HepG2 (cell line): Measurements from ENCODE around the gene PLPPR2. TPM values are rescaled to one million over a fixed set of nuclear protein-coding genes. Genes with fewer than 3 reads are reported as not detected.

ENCODE experiments used
- ATF7-NPFF ChIP-seq: sonication (generic); formaldehyde crosslinking; IDR thresholded peaks from 2 replicates; pipeline ENCODE4 v1.8.1; 2023; ENCODE audit warnings: mild to moderate bottlenecking, low read depth, missing genetic modification reagents, moderate library complexity
- CCAR2 ChIP-seq: fragments of 200-400 bp; formaldehyde crosslinking; optimal IDR thresholded peaks from 2 replicates; pipeline ENCODE3; 2018; ENCODE audit warnings: low read depth, mild to moderate bottlenecking, low read length, moderate library complexity
- CHD2 ChIP-seq: IDR thresholded peaks from 2 replicates; pipeline ENCODE4 v1.6.1; 2011; ENCODE audit warnings: low read depth, low read length, improper control_type of control experiment
- DPF2 ChIP-seq: sonication (generic); formaldehyde crosslinking; IDR thresholded peaks from 2 replicates; pipeline ENCODE4 v1.4.0; 2020; ENCODE audit warnings: mild to moderate bottlenecking, low read depth, missing genetic modification reagents, borderline replicate concordance
- PCBP1 ChIP-seq: fragments of 200-400 bp; formaldehyde crosslinking; IDR thresholded peaks from 2 replicates; pipeline ENCODE4 v1.6.1; 2017; ENCODE audit warnings: mild to moderate bottlenecking, low read depth, low read length, borderline replicate concordance
- RFXAP ChIP-seq: sonication (generic); formaldehyde crosslinking; IDR thresholded peaks from 2 replicates; pipeline ENCODE4 v1.4.0; 2020; ENCODE audit warnings: missing genetic modification reagents, borderline replicate concordance
- SKI ChIP-seq: fragments of 450-650 bp; IDR thresholded peaks from one replicate; pipeline ENCODE4 v1.6.1; 2018; ENCODE audit warnings: mild to moderate bottlenecking; ENCODE audit not compliant: partially characterized antibody
- ZNF160 ChIP-seq: sonication (generic); formaldehyde crosslinking; IDR thresholded peaks from 2 replicates; pipeline ENCODE4 v1.8.0; 2022; ENCODE audit warnings: mild to moderate bottlenecking, inconsistent platforms, missing genetic modification reagents
- ZNF207 ChIP-seq: fragments of 450-650 bp; IDR thresholded peaks from 2 replicates; pipeline ENCODE4 v1.6.1; 2016; ENCODE audit warnings: antibody characterized with exemption, borderline replicate concordance
- ZNF777 ChIP-seq: sonication (generic); formaldehyde crosslinking; IDR thresholded peaks from 2 replicates; pipeline ENCODE4 v1.4.0; 2020; ENCODE audit warnings: missing genetic modification reagents
- ZNF782 ChIP-seq: sonication (generic); formaldehyde crosslinking; IDR thresholded peaks from 2 replicates; pipeline ENCODE4 v1.4.0; 2020; ENCODE audit warnings: missing genetic modification reagents, mild to moderate bottlenecking, borderline replicate concordance
- polyA plus RNA-seq, 8 experiments: library from polyadenylated mRNA; depleted of rRNA in 3 of 8; stranded (reverse) in 7 of 8; unstranded in 1 of 8; fragments of >200 nt; fragmentation: Illumina TruSeq in 4 of 8; extraction: Trizol in 4 of 8; gene quantifications; 2 replicates each; pipeline versions ENCODE4 v1.2.1 to v1.2.3, GENCODE V29; 2011 to 2016; ENCODE audit warnings: low read depth in 4 of 8, missing spikeins in 1 of 8, mixed read lengths in 1 of 8; ENCODE audit not compliant: insufficient read depth in 1 of 8
- total RNA-seq, 5 experiments: library from RNA; depleted of rRNA; stranded (reverse); fragments of >200 nt; fragmentation: Illumina TruSeq; extraction: Trizol; gene quantifications; 2 replicates each; pipeline ENCODE4 v1.2.3, GENCODE V29; 2016; ENCODE audit warnings: low read depth in 1 of 5
- TF ChIP-seq, protein P1 (sequence below): sonication (generic); formaldehyde crosslinking; IDR thresholded peaks from 2 replicates; pipeline ENCODE4 v1.4.0; 2020; ENCODE audit warnings: missing genetic modification reagents
- TF ChIP-seq, protein P2 (sequence below): sonication (generic); formaldehyde crosslinking; IDR thresholded peaks from 2 replicates; pipeline ENCODE4 v1.4.0; 2020; ENCODE audit warnings: mild to moderate bottlenecking, low read depth, missing genetic modification reagents
- TF ChIP-seq, protein P3 (sequence below): sonication (generic); formaldehyde crosslinking; IDR thresholded peaks from 2 replicates; pipeline ENCODE4 v1.4.0; 2020; ENCODE audit warnings: missing genetic modification reagents
- TF ChIP-seq, protein P4 (sequence below): sonication (generic); formaldehyde crosslinking; IDR thresholded peaks from 2 replicates; pipeline ENCODE4 v1.4.0; 2020; ENCODE audit warnings: missing genetic modification reagents, mild to moderate bottlenecking, borderline replicate concordance
- TF ChIP-seq, protein P5 (sequence below): sonication (generic); formaldehyde crosslinking; IDR thresholded peaks from 2 replicates; pipeline ENCODE4 v1.4.0; 2020; ENCODE audit warnings: mild to moderate bottlenecking, missing genetic modification reagents, borderline replicate concordance

PLPPR2 gene
- total and polyA plus RNA-seq, 2 of the 13 experiments (the other 11 are each of a cell fraction or from before 2014, with no cell fraction given) = 1.5 to 2.1 TPM

DNA sequence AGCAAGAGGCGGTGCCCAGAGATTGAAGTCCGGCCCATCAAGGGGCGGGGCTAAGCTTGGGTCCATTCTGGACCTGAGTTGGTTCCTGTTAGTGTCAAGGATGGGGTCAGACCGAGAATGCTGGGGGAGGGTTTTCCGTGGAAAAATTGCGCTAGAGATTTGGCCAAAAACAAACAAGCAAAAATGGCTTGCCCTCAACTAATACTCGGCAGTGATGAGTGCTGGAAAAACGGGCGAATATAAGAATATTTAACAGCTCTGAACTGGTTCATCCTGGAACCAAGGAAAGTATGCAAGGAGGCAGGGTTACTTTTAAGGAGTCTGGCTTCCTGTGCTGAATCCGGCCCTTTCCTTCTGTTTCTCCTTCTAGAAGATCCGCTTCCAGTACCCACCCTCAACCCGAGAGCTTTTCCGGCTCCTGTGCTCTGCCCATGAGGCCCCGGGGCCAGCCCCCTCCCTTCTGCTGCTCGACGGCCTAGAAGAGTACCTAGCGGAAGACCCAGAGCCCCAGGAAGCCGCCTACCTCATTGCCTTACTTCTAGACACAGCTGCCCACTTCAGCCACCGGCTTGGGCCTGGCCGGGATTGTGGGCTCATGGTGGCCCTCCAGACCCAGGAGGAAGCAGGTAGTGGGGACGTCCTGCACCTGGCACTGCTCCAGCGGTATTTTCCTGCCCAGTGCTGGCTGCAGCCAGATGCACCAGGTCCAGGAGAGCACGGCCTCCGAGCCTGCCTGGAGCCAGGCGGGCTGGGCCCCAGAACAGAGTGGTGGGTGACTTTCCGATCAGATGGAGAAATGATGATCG lies 20.1 kb downstream of the PLPPR2 start (continued):
- TF ChIP-seq, protein P1, sequence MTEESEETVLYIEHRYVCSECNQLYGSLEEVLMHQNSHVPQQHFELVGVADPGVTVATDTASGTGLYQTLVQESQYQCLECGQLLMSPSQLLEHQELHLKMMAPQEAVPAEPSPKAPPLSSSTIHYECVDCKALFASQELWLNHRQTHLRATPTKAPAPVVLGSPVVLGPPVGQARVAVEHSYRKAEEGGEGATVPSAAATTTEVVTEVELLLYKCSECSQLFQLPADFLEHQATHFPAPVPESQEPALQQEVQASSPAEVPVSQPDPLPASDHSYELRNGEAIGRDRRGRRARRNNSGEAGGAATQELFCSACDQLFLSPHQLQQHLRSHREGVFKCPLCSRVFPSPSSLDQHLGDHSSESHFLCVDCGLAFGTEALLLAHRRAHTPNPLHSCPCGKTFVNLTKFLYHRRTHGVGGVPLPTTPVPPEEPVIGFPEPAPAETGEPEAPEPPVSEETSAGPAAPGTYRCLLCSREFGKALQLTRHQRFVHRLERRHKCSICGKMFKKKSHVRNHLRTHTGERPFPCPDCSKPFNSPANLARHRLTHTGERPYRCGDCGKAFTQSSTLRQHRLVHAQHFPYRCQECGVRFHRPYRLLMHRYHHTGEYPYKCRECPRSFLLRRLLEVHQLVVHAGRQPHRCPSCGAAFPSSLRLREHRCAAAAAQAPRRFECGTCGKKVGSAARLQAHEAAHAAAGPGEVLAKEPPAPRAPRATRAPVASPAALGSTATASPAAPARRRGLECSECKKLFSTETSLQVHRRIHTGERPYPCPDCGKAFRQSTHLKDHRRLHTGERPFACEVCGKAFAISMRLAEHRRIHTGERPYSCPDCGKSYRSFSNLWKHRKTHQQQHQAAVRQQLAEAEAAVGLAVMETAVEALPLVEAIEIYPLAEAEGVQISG (CRISPR knock-in tag) = peak; percentile 37
- TF ChIP-seq CCAR2 (no peak), ZNF777 (peak; percentile 60), RFXAP (CRISPR knock-in tag) (no peak), DPF2 (CRISPR knock-in tag) (no peak), ZNF160 (CRISPR knock-in tag) (no peak), SKI (no peak), PCBP1 (no peak), ATF7-NPFF (CRISPR knock-in tag) (0 out of 2 replicates have a peak, but pooled peaks have one; percentile 22), ZNF782 (CRISPR knock-in tag) (peak; percentile 25; the same call in 1 of the 2 replicates), ZNF207 (no peak), CHD2 (no peak)
- TF ChIP-seq, protein P2, sequence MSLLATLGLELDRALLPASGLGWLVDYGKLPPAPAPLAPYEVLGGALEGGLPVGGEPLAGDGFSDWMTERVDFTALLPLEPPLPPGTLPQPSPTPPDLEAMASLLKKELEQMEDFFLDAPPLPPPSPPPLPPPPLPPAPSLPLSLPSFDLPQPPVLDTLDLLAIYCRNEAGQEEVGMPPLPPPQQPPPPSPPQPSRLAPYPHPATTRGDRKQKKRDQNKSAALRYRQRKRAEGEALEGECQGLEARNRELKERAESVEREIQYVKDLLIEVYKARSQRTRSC (CRISPR knock-in tag) = 0 out of 2 replicates have a peak, but pooled peaks have one; percentile 9
- TF ChIP-seq, protein P3, sequence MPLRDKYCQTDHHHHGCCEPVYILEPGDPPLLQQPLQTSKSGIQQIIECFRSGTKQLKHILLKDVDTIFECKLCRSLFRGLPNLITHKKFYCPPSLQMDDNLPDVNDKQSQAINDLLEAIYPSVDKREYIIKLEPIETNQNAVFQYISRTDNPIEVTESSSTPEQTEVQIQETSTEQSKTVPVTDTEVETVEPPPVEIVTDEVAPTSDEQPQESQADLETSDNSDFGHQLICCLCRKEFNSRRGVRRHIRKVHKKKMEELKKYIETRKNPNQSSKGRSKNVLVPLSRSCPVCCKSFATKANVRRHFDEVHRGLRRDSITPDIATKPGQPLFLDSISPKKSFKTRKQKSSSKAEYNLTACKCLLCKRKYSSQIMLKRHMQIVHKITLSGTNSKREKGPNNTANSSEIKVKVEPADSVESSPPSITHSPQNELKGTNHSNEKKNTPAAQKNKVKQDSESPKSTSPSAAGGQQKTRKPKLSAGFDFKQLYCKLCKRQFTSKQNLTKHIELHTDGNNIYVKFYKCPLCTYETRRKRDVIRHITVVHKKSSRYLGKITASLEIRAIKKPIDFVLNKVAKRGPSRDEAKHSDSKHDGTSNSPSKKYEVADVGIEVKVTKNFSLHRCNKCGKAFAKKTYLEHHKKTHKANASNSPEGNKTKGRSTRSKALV (CRISPR knock-in tag) = no peak
- TF ChIP-seq, protein P4, sequence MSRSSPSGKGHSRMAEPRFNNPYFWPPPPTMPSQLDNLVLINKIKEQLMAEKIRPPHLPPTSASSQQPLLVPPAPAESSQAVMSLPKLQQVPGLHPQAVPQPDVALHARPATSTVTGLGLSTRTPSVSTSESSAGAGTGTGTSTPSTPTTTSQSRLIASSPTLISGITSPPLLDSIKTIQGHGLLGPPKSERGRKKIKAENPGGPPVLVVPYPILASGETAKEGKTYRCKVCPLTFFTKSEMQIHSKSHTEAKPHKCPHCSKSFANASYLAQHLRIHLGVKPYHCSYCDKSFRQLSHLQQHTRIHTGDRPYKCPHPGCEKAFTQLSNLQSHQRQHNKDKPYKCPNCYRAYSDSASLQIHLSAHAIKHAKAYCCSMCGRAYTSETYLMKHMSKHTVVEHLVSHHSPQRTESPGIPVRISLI (CRISPR knock-in tag) = 0 out of 2 replicates have a peak, but pooled peaks have one; percentile 46
- TF ChIP-seq, protein P5, sequence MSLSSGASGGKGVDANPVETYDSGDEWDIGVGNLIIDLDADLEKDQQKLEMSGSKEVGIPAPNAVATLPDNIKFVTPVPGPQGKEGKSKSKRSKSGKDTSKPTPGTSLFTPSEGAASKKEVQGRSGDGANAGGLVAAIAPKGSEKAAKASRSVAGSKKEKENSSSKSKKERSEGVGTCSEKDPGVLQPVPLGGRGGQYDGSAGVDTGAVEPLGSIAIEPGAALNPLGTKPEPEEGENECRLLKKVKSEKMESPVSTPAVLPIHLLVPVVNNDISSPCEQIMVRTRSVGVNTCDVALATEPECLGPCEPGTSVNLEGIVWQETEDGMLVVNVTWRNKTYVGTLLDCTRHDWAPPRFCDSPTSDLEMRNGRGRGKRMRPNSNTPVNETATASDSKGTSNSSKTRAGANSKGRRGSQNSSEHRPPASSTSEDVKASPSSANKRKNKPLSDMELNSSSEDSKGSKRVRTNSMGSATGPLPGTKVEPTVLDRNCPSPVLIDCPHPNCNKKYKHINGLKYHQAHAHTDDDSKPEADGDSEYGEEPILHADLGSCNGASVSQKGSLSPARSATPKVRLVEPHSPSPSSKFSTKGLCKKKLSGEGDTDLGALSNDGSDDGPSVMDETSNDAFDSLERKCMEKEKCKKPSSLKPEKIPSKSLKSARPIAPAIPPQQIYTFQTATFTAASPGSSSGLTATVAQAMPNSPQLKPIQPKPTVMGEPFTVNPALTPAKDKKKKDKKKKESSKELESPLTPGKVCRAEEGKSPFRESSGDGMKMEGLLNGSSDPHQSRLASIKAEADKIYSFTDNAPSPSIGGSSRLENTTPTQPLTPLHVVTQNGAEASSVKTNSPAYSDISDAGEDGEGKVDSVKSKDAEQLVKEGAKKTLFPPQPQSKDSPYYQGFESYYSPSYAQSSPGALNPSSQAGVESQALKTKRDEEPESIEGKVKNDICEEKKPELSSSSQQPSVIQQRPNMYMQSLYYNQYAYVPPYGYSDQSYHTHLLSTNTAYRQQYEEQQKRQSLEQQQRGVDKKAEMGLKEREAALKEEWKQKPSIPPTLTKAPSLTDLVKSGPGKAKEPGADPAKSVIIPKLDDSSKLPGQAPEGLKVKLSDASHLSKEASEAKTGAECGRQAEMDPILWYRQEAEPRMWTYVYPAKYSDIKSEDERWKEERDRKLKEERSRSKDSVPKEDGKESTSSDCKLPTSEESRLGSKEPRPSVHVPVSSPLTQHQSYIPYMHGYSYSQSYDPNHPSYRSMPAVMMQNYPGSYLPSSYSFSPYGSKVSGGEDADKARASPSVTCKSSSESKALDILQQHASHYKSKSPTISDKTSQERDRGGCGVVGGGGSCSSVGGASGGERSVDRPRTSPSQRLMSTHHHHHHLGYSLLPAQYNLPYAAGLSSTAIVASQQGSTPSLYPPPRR (CRISPR knock-in tag) = peak; percentile 55; the same call in 1 of the 2 replicates
